IMR-90 (cell line): ENCODE results near the gene RPL36. TPM values are rescaled to one million over a fixed set of nuclear protein-coding genes. Genes with fewer than 3 reads are reported as not detected.
A peak's percentile ranks its signal among the peaks of the same experiment; 100 is the strongest.

ENCODE experiments used
- ATAC-seq: fragments of 200-7000 bp; cut with Tn5 transposase; 2 replicates; pipeline ENCODE4 v1.9.1; 2020; ENCODE audit warnings: low read depth, mild to moderate bottlenecking, moderate library complexity
- BruUV-seq: library from RNA; stranded (reverse); fragments of 400-500 nt; replicated peaks from 2 replicates; lab custom pipeline; 2021; lab: Mats Ljungman, UMichigan
- CTCF ChIA-PET: fragments of 300-600 bp; formaldehyde crosslinking; extraction: SDS; loops from one replicate; lab custom pipeline; 2021; ENCODE audit warnings: antibody characterized with exemption; lab: Yijun Ruan, JAX
- POLR2A ChIA-PET: fragments of 300-600 bp; sonication (Branson Sonifier 250); formaldehyde crosslinking; loops from one replicate; lab custom pipeline; 2022; ENCODE audit warnings: antibody characterized with exemption; ENCODE audit not compliant: unreplicated experiment; lab: Charles Lee
- DNase-seq: peaks from one replicate; pipeline ENCODE4 v3.0.0; 2013
- H2AFZ ChIP-seq: replicated peaks from 2 replicates; pipeline ENCODE3; 2013; ENCODE audit warnings: low read length, mild to moderate bottlenecking; ENCODE audit not compliant: poor library complexity
- H2AK5ac ChIP-seq: 2 replicates; pipeline ENCODE4 v1.6.1; 2013; ENCODE audit warnings: low read depth, low read length, inconsistent platforms
- H2AK9ac ChIP-seq: replicated peaks from 2 replicates; pipeline ENCODE3; 2013; ENCODE audit warnings: mild to moderate bottlenecking, low read depth, low read length, moderate library complexity; ENCODE audit not compliant: poor library complexity
- H2BK120ac ChIP-seq: 2 replicates; pipeline ENCODE4 v1.6.1; 2013; ENCODE audit warnings: low read depth, low read length, inconsistent platforms
- H2BK15ac ChIP-seq: 3 replicates; pipeline ENCODE4 v1.6.1; 2013; ENCODE audit warnings: low read depth, low read length, inconsistent platforms
- H2BK20ac ChIP-seq: 2 replicates; pipeline ENCODE4 v1.6.1; 2013; ENCODE audit warnings: low read depth, mild to moderate bottlenecking, inconsistent platforms, low read length, moderate library complexity
- H2BK5ac ChIP-seq: 2 replicates; pipeline ENCODE4 v1.6.1; 2013; ENCODE audit warnings: mild to moderate bottlenecking, low read depth, low read length, inconsistent platforms; ENCODE audit not compliant: poor library complexity, severe bottlenecking
- H3K14ac ChIP-seq: replicated peaks from 2 replicates; pipeline ENCODE4 v1.6.1; 2013; ENCODE audit warnings: low read depth, low read length, inconsistent platforms
- H3K18ac ChIP-seq: 2 replicates; pipeline ENCODE4 v1.6.1; 2013; ENCODE audit warnings: low read depth, low read length, control low read depth
- H3K23ac ChIP-seq: 2 replicates; pipeline ENCODE4 v1.6.1; 2013; ENCODE audit warnings: low read depth, low read length, inconsistent platforms
- H3K27ac ChIP-seq: 2 replicates; pipeline ENCODE4 v1.5.1; 2013; ENCODE audit warnings: mild to moderate bottlenecking, control low read depth, low read length; ENCODE audit not compliant: insufficient read depth
- H3K27me3 ChIP-seq: 2 replicates; pipeline ENCODE4 v1.6.1; 2013; ENCODE audit warnings: low read length; ENCODE audit not compliant: control insufficient read depth, insufficient read depth
- H3K36me3 ChIP-seq: 2 replicates; pipeline ENCODE4 v1.6.1; 2013; ENCODE audit warnings: low read length, mixed read lengths; ENCODE audit not compliant: control insufficient read depth, insufficient read depth
- H3K4ac ChIP-seq: 2 replicates; pipeline ENCODE4 v1.6.1; 2013; ENCODE audit warnings: low read depth, low read length, inconsistent platforms
- H3K4me1 ChIP-seq: 2 replicates; pipeline ENCODE4 v1.6.1; 2013; ENCODE audit warnings: low read length, mixed read lengths; ENCODE audit not compliant: control insufficient read depth, insufficient read depth
- H3K4me2 ChIP-seq: 2 replicates; pipeline ENCODE4 v1.6.1; 2013; ENCODE audit warnings: low read depth, mild to moderate bottlenecking, control low read depth, low read length, moderate library complexity
- H3K4me3 ChIP-seq: 2 replicates; pipeline ENCODE4 v1.5.1; 2013; ENCODE audit warnings: low read depth, mild to moderate bottlenecking, control low read depth, low read length, moderate library complexity; ENCODE audit not compliant: insufficient read depth
- H3K56ac ChIP-seq: 2 replicates; pipeline ENCODE4 v1.6.1; 2013; ENCODE audit warnings: low read length, inconsistent platforms; ENCODE audit not compliant: insufficient read depth; ENCODE audit errors: extremely low read depth
- H3K79me1 ChIP-seq, 2 experiments: 2 replicates each; pipeline ENCODE4 v1.6.1; 2013; ENCODE audit warnings: low read length in 2 of 2, inconsistent platforms in 1 of 2, low read depth in 1 of 2
- H3K9ac ChIP-seq: 2 replicates; pipeline ENCODE4 v1.6.1; 2013; ENCODE audit warnings: low read depth, low read length, control low read depth
- H3K9me1 ChIP-seq: 2 replicates; pipeline ENCODE4 v1.6.1; 2013; ENCODE audit warnings: low read length, inconsistent platforms; ENCODE audit not compliant: insufficient read depth
- H3K9me3 ChIP-seq: 2 replicates; pipeline ENCODE4 v1.6.1; 2013; ENCODE audit warnings: low read length; ENCODE audit not compliant: control insufficient read depth, insufficient read depth
- H4K20me1 ChIP-seq: 2 replicates; pipeline ENCODE4 v1.6.1; 2013; ENCODE audit warnings: low read length, inconsistent platforms; ENCODE audit not compliant: insufficient read depth
- H4K5ac ChIP-seq: 2 replicates; pipeline ENCODE4 v1.6.1; 2013; ENCODE audit warnings: mild to moderate bottlenecking, low read depth, low read length, control low read depth
- H4K8ac ChIP-seq, 2 experiments: 2 replicates each; pipeline ENCODE4 v1.6.1; 2013; ENCODE audit warnings: low read depth in 2 of 2, low read length in 2 of 2, control low read depth in 1 of 2, inconsistent platforms in 1 of 2
- H4K91ac ChIP-seq: 2 replicates; pipeline ENCODE4 v1.6.1; 2013; ENCODE audit warnings: low read depth, low read length, inconsistent platforms; ENCODE audit not compliant: insufficient read depth
- CTCF ChIP-seq: conservative IDR thresholded peaks from 2 replicates; pipeline ENCODE4 v1.5.1; 2012; ENCODE audit warnings: mild to moderate bottlenecking, low read depth, low read length, improper control_type of control experiment
- MAZ ChIP-seq: IDR thresholded peaks from 2 replicates; pipeline ENCODE4 v1.6.1; 2012; ENCODE audit warnings: low read depth, mild to moderate bottlenecking, low read length, improper control_type of control experiment, moderate library complexity, borderline replicate concordance
- MXI1 ChIP-seq: IDR thresholded peaks from 2 replicates; pipeline ENCODE4 v1.6.1; 2012; ENCODE audit warnings: low read depth, mild to moderate bottlenecking, low read length, moderate library complexity, borderline replicate concordance
- NFE2L2 ChIP-seq: fragments of 150-350 bp; IDR thresholded peaks from 2 replicates; pipeline ENCODE4 v1.6.1; 2016; ENCODE audit warnings: low read depth, mild to moderate bottlenecking, low read length
- WGBS, 2 experiments: methylation state at CpG; one replicate each; pipeline versions ENCODE4 v1.1.5 to v1.1.7; 2013; ENCODE audit warnings: missing lambda C conversion rate in 2 of 2; ENCODE audit not compliant: insufficient read length in 1 of 2; ENCODE audit errors: extremely low coverage in 2 of 2; 5-methylcytosine and 5-hydroxymethylcytosine counted together
- dilution Hi-C: fragments of 300-500 bp; cut with HindIII; formaldehyde crosslinking; loops from one replicate; pipeline ENCODE4 v1.14.3; 2018; ENCODE audit warnings: low sequenced_read_pairs; ENCODE audit not compliant: unreplicated experiment
- in situ Hi-C: fragments of 300-500 bp; cut with MboI; formaldehyde crosslinking; loops from 3 replicates; pipeline ENCODE4 v1.14.3; 2019; ENCODE audit warnings: low sequenced_read_pairs, inconsistent platforms, mixed read lengths
- intact Hi-C: fragments of 100-400 bp; cut with micrococcal nuclease; formaldehyde crosslinking; loops from 2 replicates; pipeline ENCODE4 v1.10.0; 2022
- polyA plus RNA-seq, 3 experiments: library from polyadenylated mRNA; depleted of rRNA; stranded (reverse); fragments of >200 nt; gene quantifications; 2 replicates each; pipeline ENCODE4 v1.2.3, GENCODE V29; 2012; ENCODE audit warnings: low replicate concordance in 1 of 3
- total RNA-seq: library from RNA; depleted of rRNA; stranded (reverse); fragments of >200 nt; gene quantifications from 2 replicates; pipeline ENCODE4 v1.2.3, GENCODE V29; 2012
- TF ChIP-seq, protein P1 (sequence below): fragments of 150-350 bp; IDR thresholded peaks from 2 replicates; pipeline ENCODE4 v1.6.1; 2017; ENCODE audit warnings: mild to moderate bottlenecking, antibody characterized with exemption, low read length, low read depth

The RPL36 gene
- total and polyA plus RNA-seq, 2 of the 4 experiments (the other 2 are of a cell fraction) = 232 to 757 TPM

DNA sequence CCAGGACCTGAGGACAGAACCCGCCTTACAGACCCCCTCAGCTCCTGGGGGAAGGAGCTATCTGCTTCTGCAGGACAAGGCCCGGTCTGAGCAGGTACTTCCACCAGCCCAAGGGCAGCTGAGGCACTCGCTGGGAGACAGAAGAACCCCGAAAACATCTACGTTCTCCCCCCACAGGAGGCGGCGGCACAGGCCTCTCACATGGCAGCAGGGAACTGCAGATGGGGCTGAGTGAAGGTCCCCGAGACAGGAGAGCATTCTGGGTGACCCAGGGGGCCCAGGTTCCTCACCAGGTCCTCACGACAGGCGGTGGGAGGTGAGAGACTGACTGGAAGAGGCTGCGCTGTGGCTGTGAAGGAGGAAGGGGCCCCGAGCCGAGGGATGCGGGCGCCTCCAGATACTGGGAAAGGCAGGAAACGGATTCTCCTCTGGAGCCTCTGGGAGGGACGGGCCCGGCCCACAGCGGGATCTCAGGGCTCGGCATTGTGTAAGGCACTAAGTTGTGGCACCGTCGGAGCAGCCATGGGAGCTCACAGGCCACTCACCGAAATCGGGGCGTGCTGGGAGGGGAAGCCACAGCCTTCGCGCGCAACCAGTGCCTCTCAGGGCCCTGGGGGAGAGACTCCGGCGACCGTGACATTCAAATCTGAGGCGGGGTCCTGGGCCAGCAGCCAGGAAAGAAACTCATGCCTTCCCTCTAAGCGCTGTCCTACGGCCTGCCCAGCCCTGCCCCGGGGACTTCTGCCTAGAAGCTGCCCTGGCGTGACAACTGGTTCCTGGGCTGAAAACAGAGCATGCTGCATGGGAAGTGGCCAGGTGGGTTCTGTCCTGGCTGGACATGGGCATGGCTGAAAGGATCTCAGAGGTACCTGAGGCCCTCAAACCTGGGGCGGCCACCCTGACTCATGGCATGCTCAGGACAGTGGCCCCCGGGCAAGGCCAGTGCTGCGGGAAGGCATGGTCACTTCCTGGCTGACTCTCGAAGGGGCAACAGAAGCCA is 14.0 kb downstream of the RPL36 start:
- Histone ChIP-seq H3K79me1 (peaks cover 8 to 42% of the 10 kb centered on the region in 2 experiments; a peak in 3 of 4 replicates), H2BK120ac (no peak overlapping the region), H2BK5ac (no peak overlapping the region), H3K27me3 (no peaks in the 10 kb centered on the region), H3K18ac (no peak overlapping the region), H2AFZ (peak overlapping the region; percentile 14), H3K4me2 (no peak overlapping the region), H2AK5ac (no peak overlapping the region), H4K20me1 (peaks cover 26% of the 10 kb centered on the region), H3K4me1 (0 out of 2 replicates have a peak, but pooled peaks cover 2% of the 10 kb centered on the region), H4K8ac (no peak overlapping the region), H3K14ac (no peak overlapping the region), H3K23ac (no peak overlapping the region), H3K36me3 (peaks cover 59% of the 10 kb centered on the region), H2BK15ac (no peak overlapping the region), H4K91ac (no peak overlapping the region), H3K27ac (no peak overlapping the region), H4K5ac (no peak overlapping the region), H3K9me3 (no peaks in the 10 kb centered on the region), H2AK9ac (peak overlapping the region; percentile 55), H3K4ac (no peak overlapping the region), H3K9ac (no peak overlapping the region), H3K9me1 (0 out of 2 replicates have a peak, but pooled peaks cover 6% of the 10 kb centered on the region), H2BK20ac (no peak overlapping the region), H3K4me3 (no peak overlapping the region), H3K56ac (no peak overlapping the region)
- CTCF ChIA-PET = no interaction called here
- WGBS, 2 experiments = 97% methylated on average over 23 of the region's 40 CpGs; no CpG with 5 or more reads in 1 of the 2 experiments
- in situ Hi-C loops (no loop called here), intact Hi-C loops (no loop called here), dilution Hi-C loops (no loop called here)
- DNase-seq (no peak), ATAC-seq (no peak)
- POLR2A ChIA-PET = no interaction called here
- TF ChIP-seq, protein P1, sequence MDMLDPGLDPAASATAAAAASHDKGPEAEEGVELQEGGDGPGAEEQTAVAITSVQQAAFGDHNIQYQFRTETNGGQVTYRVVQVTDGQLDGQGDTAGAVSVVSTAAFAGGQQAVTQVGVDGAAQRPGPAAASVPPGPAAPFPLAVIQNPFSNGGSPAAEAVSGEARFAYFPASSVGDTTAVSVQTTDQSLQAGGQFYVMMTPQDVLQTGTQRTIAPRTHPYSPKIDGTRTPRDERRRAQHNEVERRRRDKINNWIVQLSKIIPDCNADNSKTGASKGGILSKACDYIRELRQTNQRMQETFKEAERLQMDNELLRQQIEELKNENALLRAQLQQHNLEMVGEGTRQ = no peak
- no peak for TF ChIP-seq CTCF
- no peak for TF ChIP-seq MXI1
- no peak for TF ChIP-seq MAZ
- TF ChIP-seq NFE2L2 = no peak
- no TSS peak for BruUV-seq
